GM12874 (cell line): ENCODE measurements around the gene ITGB6.

Source experiments
- TF ChIP-seq, protein P1 (sequence below): IDR thresholded peaks from 2 replicates; pipeline ENCODE4 v1.5.1; 2011; ENCODE audit warnings: low read depth, mild to moderate bottlenecking, control low read depth, low read length, moderate library complexity; ENCODE audit not compliant: insufficient read depth

ITGB6 gene, protein sequence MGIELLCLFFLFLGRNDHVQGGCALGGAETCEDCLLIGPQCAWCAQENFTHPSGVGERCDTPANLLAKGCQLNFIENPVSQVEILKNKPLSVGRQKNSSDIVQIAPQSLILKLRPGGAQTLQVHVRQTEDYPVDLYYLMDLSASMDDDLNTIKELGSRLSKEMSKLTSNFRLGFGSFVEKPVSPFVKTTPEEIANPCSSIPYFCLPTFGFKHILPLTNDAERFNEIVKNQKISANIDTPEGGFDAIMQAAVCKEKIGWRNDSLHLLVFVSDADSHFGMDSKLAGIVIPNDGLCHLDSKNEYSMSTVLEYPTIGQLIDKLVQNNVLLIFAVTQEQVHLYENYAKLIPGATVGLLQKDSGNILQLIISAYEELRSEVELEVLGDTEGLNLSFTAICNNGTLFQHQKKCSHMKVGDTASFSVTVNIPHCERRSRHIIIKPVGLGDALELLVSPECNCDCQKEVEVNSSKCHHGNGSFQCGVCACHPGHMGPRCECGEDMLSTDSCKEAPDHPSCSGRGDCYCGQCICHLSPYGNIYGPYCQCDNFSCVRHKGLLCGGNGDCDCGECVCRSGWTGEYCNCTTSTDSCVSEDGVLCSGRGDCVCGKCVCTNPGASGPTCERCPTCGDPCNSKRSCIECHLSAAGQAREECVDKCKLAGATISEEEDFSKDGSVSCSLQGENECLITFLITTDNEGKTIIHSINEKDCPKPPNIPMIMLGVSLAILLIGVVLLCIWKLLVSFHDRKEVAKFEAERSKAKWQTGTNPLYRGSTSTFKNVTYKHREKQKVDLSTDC

DNA sequence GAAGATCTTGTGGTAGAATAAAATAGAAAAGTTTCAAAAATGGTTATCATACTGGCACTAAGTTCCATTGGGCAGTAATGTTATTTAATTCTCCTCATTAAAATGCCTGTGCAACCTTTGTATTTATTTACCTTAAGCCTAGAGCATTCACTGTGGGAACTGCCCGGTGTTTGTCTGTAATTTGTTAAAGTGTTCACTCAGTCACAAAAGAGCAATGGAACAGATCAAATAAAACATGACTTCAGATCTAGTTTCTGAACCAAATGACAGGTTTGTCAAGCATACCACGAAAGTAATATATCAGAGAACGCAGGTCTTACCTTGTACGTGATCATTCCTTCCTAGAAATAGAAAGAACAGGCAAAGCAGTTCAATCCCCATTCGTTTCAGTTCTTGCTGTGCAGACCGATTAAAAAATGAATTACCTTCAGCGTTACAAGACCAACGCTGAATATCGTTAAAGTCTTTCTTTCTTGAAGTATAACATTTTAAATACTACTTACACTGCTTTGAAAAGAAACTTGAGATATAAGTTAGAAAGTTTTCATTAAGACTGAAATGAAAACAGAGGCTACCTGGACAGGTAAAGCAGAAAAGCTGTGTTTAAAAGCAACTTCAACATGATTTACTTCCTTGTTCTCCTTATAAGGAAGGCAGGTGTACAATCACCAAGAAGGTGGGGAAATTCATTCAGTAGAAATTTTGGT lies at the start of gene ITGB6:
Gene ITGB6, minus strand, starts transcription at position 590 of the 707 bp plus-strand sequence. Its CDS starts 209 bp downstream, at position 381.
- TF ChIP-seq, protein P1, sequence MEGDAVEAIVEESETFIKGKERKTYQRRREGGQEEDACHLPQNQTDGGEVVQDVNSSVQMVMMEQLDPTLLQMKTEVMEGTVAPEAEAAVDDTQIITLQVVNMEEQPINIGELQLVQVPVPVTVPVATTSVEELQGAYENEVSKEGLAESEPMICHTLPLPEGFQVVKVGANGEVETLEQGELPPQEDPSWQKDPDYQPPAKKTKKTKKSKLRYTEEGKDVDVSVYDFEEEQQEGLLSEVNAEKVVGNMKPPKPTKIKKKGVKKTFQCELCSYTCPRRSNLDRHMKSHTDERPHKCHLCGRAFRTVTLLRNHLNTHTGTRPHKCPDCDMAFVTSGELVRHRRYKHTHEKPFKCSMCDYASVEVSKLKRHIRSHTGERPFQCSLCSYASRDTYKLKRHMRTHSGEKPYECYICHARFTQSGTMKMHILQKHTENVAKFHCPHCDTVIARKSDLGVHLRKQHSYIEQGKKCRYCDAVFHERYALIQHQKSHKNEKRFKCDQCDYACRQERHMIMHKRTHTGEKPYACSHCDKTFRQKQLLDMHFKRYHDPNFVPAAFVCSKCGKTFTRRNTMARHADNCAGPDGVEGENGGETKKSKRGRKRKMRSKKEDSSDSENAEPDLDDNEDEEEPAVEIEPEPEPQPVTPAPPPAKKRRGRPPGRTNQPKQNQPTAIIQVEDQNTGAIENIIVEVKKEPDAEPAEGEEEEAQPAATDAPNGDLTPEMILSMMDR: no peak

DNA sequence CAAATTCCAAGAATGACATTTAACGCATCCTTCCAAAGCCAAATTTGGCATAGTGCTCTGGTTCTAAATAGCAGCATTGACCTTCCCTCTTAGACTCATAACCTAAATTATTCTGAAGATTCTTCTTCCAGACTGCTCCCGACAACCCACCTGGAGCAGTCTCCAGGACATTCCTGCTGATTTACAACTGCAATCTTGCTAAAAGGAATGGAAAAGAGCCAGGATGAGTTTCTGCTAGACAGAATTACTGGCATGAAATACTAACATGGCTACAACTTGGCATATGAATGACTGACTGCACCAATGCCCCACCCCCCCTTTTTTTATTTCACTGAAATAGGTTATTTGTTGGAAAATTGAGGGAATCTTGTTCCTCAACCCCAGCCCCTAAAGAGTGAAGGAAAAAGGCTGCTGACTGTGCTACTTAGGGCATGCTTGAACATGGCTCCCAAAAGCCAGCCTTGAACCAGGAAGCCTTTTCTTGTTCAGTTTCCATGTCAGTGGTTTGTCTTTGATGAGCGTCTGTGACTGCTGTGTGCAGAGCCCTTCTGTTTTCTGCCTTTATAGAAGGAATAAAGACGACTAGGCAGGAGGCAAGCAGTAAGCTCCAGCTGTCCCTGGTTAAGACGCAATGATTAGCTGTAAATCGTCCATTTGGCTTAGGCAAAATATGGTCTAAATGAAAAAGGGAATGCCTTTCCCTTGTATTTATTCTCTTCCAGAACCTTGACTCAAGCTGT lies 47.4 kb upstream of the ITGB6 start:
- TF ChIP-seq, protein P1: no peak

DNA sequence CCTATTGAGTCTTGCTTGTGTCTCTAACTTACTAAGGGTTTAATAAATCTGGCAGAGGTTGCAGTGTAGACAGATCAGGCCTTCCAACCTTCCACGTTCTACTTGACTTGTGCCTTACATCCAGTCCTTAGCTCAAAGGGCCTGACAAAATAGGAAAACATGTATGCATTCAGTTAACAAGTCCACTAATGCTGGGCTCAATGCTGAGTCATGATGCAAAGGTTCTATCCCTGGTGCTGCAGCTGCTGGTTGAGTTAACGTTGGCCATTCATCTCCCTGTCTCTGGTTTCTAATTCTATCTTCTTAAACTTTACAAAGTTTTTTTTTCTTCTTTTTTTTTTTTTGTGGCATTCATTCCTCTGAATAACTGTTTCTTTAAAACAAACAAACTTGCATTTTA lies 46.3 kb upstream of the ITGB6 start:
- TF ChIP-seq, protein P1: no peak

DNA sequence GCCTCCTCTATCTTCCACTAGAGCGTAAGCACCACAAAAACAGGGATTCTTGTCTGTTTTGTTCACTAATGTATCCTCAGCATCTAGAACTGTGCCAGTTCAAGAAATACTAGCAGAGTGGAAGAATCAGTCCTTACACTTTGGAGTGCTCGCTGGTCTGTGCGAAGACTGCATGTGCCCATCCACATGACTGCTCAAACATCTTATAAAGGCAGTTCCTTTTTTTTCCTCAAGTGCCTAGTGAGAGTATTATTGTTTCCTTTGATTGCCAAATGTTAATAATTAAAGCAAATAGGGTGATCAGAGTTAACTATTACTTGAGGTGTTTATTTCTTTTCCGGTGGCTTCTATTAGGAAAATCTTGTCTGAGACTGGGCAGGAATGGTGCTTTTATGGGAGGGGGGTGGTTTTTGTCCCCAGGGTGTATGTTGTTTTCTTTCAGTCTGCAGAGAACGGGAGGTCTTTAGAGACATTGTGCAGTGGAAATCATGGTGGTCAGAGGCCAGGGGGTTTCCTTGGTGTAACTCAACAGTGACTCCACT lies 45.6 kb upstream of the ITGB6 start:
- TF ChIP-seq, protein P1: no peak

DNA sequence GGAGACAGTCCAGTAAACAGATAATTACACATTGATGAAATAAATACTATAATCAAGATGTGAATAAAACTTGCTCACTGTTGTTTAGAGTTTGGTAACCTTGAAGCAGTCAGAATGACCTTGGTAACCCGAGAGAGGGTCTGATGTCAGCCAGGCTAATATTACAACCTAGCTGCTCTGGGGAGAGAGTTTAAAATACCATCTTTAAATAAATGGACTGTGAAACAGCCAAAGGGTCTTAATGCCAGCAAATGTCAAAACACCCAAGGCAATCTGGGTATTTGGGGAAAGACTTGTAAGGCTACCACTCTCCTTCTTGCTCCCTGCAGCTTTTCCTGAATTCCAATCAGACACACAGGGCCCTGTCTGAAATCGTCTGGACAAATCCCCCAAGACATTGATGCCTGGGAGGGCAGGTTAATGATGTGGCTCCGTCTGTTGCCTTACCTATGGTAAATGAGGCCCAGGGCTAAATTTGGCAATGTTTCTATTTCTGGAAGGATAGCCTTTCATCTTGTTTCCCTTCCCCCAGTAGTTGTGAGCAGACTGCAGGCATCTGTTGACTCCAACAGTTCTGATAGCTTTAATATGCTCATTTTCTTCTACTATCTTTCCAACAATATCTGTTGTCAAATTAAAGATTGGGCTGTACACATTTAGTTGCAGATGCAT lies 43.0 kb upstream of the ITGB6 start:
- TF ChIP-seq, protein P1: no peak

DNA sequence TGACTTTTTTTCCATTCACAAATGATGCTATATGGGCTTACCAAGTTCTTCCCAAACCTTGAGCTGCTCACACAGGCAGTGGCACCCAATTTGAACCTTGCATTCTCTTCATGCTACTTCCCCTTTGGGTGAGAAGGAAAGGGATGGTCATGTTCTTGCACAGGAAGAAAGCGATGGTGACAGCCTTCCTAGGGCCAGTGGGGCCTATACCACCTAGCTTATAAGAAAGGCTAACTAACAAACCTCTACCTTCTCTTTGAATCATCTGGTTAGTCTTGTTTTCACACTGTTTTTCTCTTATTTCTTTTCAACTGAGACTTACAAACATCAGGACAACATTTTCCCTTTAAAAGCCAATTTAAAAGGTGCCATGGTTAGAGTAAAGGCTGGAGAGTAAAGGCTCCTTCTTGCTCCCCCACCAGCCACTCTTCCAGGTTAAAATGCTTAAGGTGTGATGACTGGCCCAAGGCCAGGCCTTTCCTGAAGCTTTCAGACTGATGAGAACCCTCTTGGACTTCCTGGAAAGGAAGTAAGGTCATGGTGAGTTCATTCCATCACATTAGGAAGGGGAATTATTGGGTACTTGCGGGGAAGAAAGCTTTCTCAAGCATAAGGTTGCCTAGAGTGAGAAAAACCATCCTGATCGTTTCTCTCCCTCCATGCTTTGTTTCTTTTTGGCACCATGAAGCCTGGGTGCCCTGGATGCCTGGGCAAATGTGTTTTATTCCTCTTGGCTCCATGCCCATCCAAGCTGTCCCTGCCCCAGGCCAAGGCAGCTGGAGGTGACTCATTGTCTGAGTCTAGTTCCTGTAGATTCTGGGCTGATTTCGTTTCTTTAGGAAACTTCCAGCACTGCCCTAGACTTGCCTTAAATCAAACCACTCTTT lies 41.4 kb upstream of the ITGB6 start:
- TF ChIP-seq, protein P1: no peak
